BE2C (cell line): Measurements from ENCODE around the gene CLDN15.
"Not testable (repeated sequence)": the region's sequence is repeated elsewhere in the genome, so short reads cannot be mapped to it uniquely, and the experiment has no call there.

Experiments
- DNase-seq: peaks from one replicate; pipeline ENCODE4 v3.0.0-alpha.2; 2020
- H3K27me3 ChIP-seq: fragments of 250-450 bp; sonication (Bioruptor Pico); 2 replicates; pipeline ENCODE4 v1.5.1; 2020; ENCODE audit warnings: mild to moderate bottlenecking
- H3K36me3 ChIP-seq: fragments of 250-450 bp; sonication (Bioruptor Pico); 2 replicates; pipeline ENCODE4 v1.5.1; 2020; ENCODE audit warnings: mild to moderate bottlenecking
- H3K4me1 ChIP-seq: fragments of 250-450 bp; sonication (Bioruptor Pico); 2 replicates; pipeline ENCODE4 v1.5.1; 2020
- H3K4me3 ChIP-seq: 2 replicates; pipeline ENCODE4 v1.5.1; 2011; ENCODE audit warnings: low read depth, low read length
- H3K9me3 ChIP-seq: fragments of 250-450 bp; sonication (Bioruptor Pico); 2 replicates; pipeline ENCODE4 v1.5.1; 2020
- TF ChIP-seq, protein P1 (sequence below): IDR thresholded peaks from 2 replicates; pipeline ENCODE4 v1.5.1; 2012; ENCODE audit warnings: mild to moderate bottlenecking, low read depth, low read length

Gene CLDN15

DNA sequence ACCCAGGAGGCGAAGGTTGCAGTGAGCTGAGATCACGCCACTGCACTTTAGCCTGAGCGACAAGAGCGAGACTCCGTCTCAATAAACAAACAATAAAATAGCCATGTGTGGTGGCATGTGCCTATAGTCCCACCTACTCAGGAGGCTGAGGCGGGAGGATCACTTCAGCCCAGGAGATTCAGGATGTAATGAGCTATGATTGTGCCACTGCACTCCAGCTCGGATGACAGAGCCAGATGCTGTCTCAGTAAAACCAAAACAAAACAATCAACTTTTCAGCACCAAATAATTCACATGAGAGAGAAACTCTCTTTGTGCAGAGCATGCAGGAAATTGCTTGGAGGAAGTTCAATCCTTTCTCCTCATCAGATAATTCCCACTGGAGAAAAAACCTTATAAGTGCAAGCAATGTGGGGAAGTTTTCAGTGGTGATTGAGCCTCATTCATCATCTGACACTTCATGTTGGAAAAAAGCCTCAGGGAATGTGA lies 20.7 kb upstream of the CLDN15 start:
- TF ChIP-seq, protein P1, sequence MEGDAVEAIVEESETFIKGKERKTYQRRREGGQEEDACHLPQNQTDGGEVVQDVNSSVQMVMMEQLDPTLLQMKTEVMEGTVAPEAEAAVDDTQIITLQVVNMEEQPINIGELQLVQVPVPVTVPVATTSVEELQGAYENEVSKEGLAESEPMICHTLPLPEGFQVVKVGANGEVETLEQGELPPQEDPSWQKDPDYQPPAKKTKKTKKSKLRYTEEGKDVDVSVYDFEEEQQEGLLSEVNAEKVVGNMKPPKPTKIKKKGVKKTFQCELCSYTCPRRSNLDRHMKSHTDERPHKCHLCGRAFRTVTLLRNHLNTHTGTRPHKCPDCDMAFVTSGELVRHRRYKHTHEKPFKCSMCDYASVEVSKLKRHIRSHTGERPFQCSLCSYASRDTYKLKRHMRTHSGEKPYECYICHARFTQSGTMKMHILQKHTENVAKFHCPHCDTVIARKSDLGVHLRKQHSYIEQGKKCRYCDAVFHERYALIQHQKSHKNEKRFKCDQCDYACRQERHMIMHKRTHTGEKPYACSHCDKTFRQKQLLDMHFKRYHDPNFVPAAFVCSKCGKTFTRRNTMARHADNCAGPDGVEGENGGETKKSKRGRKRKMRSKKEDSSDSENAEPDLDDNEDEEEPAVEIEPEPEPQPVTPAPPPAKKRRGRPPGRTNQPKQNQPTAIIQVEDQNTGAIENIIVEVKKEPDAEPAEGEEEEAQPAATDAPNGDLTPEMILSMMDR: no peak
- peaks cover 3% of the 10 kb centered on the region; the same call in 1 of the 2 replicates for H3K27me3 ChIP-seq
- H3K4me3 ChIP-seq: no peak overlapping the region
- H3K9me3 ChIP-seq: no peaks in the 10 kb centered on the region
- no peaks in the 10 kb centered on the region for H3K4me1 ChIP-seq
- no peak for DNase-seq
- H3K36me3 ChIP-seq: no peaks in the 10 kb centered on the region

DNA sequence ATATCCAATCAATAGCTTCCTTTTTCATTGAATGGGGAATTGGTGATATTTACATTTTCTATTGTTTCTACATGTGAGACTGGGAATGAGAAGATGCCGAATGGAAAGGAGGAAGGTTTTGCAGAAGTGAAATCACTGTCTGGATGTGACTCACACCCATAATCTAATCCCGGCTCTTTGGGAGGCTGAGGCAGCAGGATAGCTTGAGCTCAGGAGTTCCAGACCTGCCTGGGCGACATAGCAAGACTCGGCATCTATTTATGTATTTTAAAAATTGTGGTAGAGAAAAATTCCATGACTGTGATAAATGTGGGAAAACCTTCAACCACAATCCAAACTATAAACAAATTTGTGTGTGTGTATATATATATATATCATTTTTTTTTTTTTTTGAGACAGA lies 18.2 kb upstream of the CLDN15 start:
- DNase-seq: no peak

DNA sequence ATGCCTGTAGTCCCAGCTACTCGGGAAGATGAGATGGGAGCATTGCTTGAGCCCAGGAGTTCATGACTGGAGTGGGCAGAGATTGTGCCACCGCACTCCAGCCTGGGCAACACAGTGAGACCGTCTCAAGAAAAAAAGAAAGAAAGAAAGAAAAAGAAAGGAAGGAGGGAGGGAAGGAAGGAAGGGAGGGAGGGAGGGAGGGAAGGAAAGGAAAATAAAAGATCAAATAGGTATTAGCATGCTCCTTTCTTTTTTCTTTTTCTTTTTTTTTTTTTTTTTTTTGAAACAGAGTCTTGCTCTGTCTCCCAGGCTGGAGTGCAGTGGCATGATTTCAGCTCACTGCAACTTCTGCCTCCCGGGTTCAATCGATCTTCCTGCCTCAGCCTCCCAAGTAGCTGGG lies 15.6 kb upstream of the CLDN15 start:
- not testable (repeated sequence) for DNase-seq, H3K9me3 ChIP-seq, H3K27me3 ChIP-seq, H3K4me1 ChIP-seq, H3K4me3 ChIP-seq, H3K36me3 ChIP-seq

More for the DNA sequence above, 18.2 kb upstream of the CLDN15 start:
- H3K36me3 ChIP-seq: no peaks in the 10 kb centered on the region
- peaks cover 4% of the 10 kb centered on the region; the same call in 1 of the 2 replicates for H3K4me1 ChIP-seq
- no peaks in the 10 kb centered on the region for H3K9me3 ChIP-seq
- TF ChIP-seq, protein P1: no peak
- no peak overlapping the region for H3K4me3 ChIP-seq
- H3K27me3 ChIP-seq: peaks cover 3% of the 10 kb centered on the region; the same call in 1 of the 2 replicates

DNA sequence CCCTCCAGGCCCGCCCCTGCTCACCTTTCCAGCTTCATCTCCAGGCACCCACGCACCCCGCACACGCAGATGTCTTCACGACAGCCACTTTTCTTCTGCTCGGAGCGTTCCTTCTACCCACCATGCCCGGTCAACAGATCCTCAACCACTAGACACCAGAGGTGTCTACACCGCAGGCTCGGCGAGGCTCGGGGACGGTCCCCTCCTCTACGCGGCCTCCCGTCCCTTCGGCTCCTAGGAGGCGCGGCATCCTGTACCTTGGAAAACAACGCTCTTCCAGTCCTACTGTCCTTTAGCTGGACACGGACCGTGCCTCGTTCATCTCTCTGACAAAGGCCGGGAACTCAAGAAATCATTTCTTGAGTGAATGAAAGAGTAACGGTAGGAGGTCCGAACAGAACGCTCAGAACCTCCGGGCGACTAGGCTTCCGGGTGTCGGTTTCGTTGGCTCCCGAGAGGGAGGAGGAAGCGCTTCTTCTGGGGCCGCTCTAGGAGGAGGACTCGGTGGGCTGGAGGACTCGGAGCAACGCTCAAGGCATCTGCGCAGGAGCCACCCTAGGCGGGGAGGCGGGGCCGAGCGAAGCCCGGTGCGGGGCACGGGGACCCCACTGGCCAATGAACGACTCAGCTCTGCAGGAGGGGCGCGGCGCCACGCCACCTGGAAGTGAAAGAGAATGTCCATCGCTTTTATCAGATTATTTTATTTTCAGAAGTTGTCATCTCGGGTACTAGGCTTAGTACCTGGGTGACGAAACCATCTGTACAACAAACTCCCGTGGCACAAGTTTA lies 14.5 kb upstream of the CLDN15 start:
- H3K9me3 ChIP-seq: no peaks in the 10 kb centered on the region
- H3K4me1 ChIP-seq: peaks cover 4% of the 10 kb centered on the region; the same call in 1 of the 2 replicates
- H3K36me3 ChIP-seq: no peaks in the 10 kb centered on the region
- H3K4me3 ChIP-seq: peak overlapping the region; percentile 96
- DNase-seq: peak; percentile 100
- TF ChIP-seq, protein P1: no peak
- H3K27me3 ChIP-seq: peaks cover 3% of the 10 kb centered on the region; the same call in 1 of the 2 replicates

DNA sequence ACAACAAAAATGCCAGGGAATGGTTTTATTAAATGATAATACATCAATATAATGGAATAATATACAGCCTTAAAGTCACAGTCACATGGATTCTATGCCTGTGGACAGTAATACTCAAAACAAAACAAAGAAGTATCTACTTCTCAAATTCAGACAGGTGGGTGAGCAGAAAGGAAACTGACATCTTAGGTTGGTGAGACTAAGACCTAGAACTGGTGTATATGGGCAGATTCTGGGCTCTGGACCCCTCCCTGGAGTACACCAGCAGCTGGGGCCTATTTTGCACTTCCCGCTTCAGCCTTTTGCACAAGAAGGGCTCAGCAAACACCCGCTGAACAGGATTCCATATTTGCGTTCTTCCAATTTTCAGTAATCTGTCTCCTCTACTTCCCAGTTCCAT lies 12.7 kb upstream of the CLDN15 start:
- H3K4me1 ChIP-seq: peaks cover 4% of the 10 kb centered on the region; the same call in 1 of the 2 replicates
- no peak overlapping the region for H3K4me3 ChIP-seq
- no peak for DNase-seq
- TF ChIP-seq, protein P1: no peak
- no peaks in the 10 kb centered on the region for H3K36me3 ChIP-seq
- no peaks in the 10 kb centered on the region for H3K9me3 ChIP-seq
- no peaks in the 10 kb centered on the region; the same call in 1 of the 2 replicates for H3K27me3 ChIP-seq

DNA sequence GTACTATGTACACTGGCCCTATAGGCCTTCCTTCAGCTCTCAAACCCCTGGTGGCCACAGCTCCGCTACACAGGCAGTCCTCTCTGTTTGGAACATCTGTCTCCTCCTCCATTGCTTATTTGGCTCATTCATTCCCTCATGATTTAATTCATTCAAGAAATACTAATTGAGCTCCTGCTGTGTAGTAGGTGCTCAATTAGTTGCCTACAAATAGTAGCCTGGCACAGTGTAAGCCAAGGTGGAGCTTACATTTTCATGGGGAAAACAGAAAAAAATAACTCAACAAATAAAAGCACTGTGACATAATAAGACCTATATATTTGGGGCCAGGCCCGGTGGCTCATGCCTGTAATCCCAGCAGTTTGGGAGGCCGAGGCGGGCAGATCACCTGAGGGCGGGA lies 10.7 kb upstream of the CLDN15 start:
- TF ChIP-seq, protein P1: no peak
- peaks cover 7% of the 10 kb centered on the region; the same call in 1 of the 2 replicates for H3K4me1 ChIP-seq
- no peak overlapping the region for H3K4me3 ChIP-seq
- no peaks in the 10 kb centered on the region for H3K9me3 ChIP-seq
- H3K36me3 ChIP-seq: no peaks in the 10 kb centered on the region
- DNase-seq: no peak
- no peaks in the 10 kb centered on the region for H3K27me3 ChIP-seq
